HG02938 (cell line): Measurements from ENCODE around the gene TGFBR2.
"Not testable (repeated sequence)": the region's sequence is repeated elsewhere in the genome, so short reads cannot be mapped to it uniquely, and the experiment has no call there.

Source experiments
- ATAC-seq: cut with Tn5 transposase; IDR thresholded peaks from one replicate; pipeline ENCODE4 v1.9.1; 2021; ENCODE audit warnings: mild to moderate bottlenecking, moderate library complexity; ENCODE audit not compliant: unreplicated experiment

TGFBR2 gene

DNA sequence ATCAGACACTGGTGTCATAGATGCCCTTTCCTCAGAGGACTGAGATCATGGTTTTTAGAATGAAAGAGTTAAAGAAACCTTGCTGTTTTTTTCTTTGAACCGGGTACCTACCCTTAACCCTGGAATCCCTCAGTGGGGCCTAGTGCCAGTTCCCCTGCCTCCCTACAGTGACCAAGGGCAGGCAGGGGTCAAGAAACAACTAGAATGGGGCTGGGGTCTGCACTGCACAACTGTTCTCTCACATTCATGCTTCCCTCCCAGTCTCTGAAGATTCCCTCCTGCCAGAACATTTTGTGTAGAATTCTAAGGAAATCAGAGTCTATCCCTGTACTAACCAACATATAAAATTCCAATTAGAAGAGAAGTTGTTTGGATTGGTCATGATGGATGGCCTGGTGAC is 47.9 kb downstream of the TGFBR2 start:
- ATAC-seq, result no peak

DNA sequence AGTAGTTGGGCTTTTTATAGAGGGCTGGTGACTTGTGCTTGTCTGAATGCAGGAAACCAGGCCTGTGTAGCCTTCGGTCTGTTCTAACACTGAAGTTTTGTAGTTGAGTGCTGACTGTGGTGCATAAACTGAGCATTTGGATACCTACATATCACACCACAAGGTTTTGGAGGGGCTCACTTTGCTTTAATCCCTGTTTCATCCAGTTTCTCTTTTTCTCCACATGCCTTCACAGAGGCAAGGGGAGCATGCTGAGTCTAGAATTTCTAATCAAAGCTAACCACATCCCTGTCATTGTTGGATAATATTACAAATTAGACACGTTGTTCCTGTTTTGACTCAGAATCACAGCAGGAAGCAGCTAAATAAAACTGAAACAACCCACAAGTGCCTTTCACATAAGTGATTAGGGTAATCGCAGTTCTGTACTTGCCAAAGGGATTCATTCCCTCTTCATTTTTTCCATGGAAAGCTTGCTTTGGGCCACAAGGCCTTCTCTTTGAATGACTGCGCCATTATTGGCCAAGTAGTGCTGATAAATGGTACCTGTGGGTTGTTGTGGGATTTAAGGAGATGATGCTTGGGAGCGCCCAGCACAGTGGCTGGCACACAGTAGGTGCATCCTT is 48.9 kb downstream of the TGFBR2 start:
- peak; percentile 34 for ATAC-seq

DNA sequence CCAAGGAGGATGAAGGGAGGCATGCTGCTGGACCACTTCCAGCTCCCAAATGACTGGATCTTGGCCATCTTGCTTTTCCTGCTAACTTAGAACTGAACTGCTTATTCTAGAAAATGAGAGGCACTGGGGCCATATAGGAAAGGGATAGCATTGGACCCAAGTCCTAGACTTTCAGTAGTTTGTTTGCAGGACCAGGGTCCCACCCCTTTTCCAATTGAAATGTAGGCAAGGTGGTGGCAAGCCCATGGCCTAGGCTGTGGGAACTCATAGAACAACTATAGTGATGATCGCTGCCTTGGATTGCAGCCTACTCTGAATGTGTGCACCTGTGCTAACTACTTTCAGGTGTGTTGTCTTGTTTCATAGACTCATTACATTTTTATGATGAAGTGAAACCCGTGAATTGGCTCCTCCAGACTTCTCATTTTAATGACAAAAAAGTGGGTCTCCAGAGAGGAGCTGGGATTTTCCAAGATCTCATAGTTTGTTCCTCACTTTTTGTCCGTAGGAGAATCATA is 50.3 kb downstream of the TGFBR2 start:
- ATAC-seq, result no peak

DNA sequence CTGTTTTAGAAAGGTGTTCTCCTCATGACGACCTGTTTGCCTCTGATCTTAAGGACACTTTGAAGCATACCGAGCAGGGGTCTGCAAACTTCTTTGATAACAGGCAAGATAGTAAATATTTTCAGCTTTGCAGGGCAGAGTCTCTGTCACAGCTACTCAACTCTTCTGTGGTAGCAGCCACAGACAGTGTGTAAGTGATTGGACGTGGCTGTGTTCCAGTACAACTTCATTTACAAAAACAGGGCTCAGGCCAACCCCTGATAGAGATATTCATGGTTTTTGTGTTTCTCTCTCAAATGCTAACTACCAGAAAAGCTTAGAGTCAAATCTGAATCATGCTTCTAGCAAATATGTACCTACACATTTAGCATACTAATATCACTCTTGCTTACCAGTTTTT is 51.5 kb downstream of the TGFBR2 start:
- peak; percentile 26 for ATAC-seq

GRCh38 chr3:30658328-30659052 is 52.1 kb downstream of the TGFBR2 start:
- peak; percentile 86 for ATAC-seq

GRCh38 chr3:30659270-30660130 is 53.1 kb downstream of the TGFBR2 start:
- no peak for ATAC-seq

DNA sequence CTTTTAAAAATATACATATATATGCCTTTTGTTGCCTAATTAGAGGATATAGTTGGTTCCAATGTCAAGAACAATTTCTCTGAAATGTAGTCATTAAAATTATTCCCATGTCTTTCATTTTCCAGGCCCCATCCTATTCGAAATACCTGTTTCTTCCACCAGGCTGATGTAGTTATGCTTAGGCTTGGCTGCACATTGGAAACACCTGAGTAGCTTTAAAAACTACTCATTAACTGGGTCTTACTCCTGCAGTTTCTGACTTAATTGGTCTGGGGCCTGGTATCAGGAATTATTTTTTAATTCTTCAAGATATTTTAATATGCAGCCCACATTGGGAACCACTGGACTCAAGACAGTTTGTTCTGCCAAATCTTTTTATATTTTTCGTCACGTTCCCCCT is 53.7 kb downstream of the TGFBR2 start:
- ATAC-seq, result no peak

- ATAC-seq, result no peak
Observed at GRCh38 chr3:30660656-30661055, 54.3 kb downstream of the TGFBR2 start.

GRCh38 chr3:30661098-30661873 is 54.9 kb downstream of the TGFBR2 start:
- no peak for ATAC-seq

DNA sequence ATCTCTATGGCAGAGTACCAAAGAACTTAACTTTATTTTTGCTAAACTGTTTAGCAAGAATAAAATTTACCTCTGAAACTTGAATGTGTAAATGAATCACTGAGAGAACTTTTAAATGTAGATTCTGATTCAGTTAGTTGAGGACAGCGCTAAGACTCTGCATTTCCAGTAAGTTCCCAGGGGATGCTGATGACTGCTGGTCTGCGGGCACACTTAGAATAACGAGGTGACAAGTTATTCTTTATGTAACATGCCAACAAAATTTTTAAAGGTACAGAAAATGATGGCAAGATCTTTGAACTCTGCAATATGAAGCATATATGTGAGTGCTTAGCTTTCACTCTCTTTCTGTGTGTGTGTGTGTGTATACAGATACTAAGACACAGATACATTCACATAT is 56.4 kb downstream of the TGFBR2 start:
- ATAC-seq, result no peak

GRCh38 chr3:30663533-30664241 is 57.3 kb downstream of the TGFBR2 start:
- no peak for ATAC-seq

GRCh38 chr3:30664459-30664858 is 58.1 kb downstream of the TGFBR2 start:
- ATAC-seq, result no peak

GRCh38 chr3:30664884-30665283 is 58.5 kb downstream of the TGFBR2 start:
- no peak for ATAC-seq

DNA sequence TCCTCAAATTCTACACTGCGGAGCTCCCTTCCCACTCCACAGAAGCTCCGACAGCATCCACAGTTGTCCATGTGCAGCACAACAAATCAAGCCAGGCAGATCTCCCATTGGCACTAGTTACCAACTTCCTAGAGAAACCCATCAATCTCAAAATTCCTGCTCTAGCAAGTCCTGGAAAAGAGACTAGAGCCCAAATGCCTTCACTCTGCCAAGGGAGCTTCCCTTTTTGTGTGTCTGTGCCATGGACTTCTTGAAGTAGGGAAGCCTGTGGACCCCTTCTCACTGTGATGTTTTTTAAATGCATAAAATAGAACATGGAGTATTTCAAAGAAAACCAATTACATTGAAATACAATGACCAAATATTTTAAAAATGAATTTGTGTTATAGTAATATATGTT is 59.1 kb downstream of the TGFBR2 start:
- no peak for ATAC-seq

- ATAC-seq, result no peak
Observed at GRCh38 chr3:30666572-30667279, 60.3 kb downstream of the TGFBR2 start.

- ATAC-seq, result no peak
Observed at GRCh38 chr3:30667280-30667651, 60.9 kb downstream of the TGFBR2 start.

DNA sequence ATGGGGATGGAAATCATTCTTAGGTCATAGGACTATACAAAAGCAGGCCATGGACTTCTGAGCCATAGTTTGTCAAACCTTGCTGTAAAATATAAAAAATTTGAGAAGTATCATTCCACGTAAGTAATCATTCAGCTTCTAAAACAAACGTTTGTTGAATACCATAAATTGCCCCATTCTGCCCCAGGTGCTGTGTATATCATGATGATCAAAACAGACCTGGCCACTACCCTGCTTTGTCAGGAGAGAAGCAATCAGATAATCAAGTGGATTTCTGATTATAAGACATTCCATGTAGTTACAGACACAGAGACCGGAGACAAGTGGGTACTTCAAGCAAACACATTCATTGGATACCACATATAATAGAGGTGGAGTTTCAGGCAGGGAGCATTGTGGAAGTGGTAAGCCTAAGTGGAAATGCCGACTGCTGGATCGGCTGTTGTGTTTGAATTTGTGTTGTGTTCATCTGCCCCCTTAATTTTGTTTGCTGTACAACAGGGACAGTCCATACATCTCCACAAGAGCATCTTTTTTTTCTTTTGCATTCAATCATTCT is 61.7 kb downstream of the TGFBR2 start:
- no peak for ATAC-seq

DNA sequence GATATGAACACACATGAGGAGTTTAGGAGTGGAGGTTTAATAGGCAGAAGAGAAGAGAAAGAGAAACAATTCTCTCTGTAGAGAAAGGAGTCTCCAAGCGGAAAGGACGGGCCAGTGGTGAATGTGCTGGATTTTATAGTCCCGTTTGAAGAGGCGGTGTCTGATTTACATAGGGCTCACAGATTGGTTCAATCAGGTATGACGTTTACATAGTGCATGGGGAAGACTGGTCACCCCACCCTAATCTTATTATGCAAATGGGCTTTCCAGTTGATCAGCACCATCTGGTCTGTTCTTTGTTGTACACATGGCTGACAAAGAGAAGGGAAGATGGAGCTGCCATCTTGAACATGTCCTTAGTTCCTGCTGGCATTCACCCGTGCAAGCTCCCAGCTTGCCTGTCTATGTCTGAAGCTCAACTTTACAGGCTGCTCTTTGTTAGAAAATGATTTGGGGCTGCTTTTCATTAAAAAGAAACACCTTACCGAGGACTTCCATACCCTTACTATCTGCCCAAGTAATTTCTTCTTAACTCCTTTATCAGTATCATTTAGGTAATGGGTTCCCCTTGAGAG is 63.0 kb downstream of the TGFBR2 start:
- ATAC-seq, result not testable (repeated sequence)

GRCh38 chr3:30670292-30670691 is 63.9 kb downstream of the TGFBR2 start:
- ATAC-seq, result no peak
